GM12864 (cell line): Measurements from ENCODE around the gene PTPRD.

Experiments used
- DNase-seq: peaks from one replicate; pipeline ENCODE4 v3.0.0-alpha.2; 2011; ENCODE audit warnings: low read depth
- H3K4me3 ChIP-seq: 2 replicates; pipeline ENCODE4 v1.5.1; 2011; ENCODE audit warnings: mild to moderate bottlenecking, low read depth, low read length, control low read depth
- CTCF ChIP-seq: IDR thresholded peaks from 2 replicates; pipeline ENCODE4 v1.5.1; 2011; ENCODE audit warnings: low read depth, mild to moderate bottlenecking, moderate library complexity, low read length, control low read depth, inconsistent platforms; ENCODE audit errors: missing control alignments

Gene PTPRD

DNA sequence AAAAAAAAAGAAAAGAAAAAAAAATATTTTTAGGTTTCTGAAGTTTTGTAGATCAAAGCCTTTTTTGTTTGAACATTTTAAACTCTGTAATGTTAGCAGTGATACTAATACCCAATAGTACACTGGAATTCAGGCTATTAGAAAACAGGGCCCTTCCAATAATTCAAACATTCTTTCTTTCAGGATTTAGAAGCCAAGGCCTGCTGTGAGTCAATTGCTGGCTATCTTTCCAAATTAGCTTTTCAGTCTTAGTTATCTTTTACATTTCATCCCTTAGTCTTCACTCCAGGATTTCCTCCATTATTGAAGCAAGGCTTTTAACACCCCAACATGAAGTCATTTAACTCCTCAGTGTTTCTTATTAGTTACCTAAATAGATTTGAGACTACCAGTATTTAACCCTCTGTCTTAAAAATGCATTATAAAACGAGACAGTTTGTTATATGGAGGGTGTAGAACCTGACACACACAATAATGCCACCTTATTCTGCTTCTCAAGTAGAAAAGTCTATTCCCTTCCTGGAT is 1861.3 kb downstream of the PTPRD start:
- H3K4me3 ChIP-seq, result no peak overlapping the region
- TF ChIP-seq CTCF, result no peak

DNA sequence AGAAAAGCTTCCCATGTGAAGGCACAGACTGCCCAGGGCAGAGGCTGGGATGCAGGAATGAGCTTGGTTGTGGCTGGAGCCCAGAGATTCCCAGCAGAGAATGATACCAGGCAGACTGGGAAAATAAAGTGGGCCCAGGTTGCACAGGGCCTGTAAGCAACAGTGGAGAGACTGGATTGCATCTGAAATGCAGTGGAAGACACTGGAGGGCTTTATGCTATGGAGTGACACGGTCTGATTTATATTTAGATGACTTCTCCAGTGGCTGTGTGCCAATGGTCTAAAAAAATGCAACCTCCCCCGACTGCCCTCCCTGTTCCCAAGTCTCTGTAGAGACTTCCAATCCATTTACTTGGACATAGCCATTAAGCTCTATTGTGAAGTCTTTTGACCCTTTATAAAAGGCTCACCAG is 1862.2 kb downstream of the PTPRD start:
- H3K4me3 ChIP-seq, result no peak overlapping the region
- DNase-seq, result no peak

More for the DNA sequence above, 1861.3 kb downstream of the PTPRD start:
- DNase-seq, result no peak

GRCh38 chr9:8745347-8745746 is 1867.5 kb downstream of the PTPRD start:
- no peak for TF ChIP-seq CTCF
- no peak for DNase-seq
- H3K4me3 ChIP-seq, result no peak overlapping the region

More for the DNA sequence above, 1862.2 kb downstream of the PTPRD start:
- TF ChIP-seq CTCF, result no peak

GRCh38 chr9:8738945-8739344 is 1873.9 kb downstream of the PTPRD start:
- no peak for DNase-seq
- no peak overlapping the region for H3K4me3 ChIP-seq
- no peak for TF ChIP-seq CTCF

DNA sequence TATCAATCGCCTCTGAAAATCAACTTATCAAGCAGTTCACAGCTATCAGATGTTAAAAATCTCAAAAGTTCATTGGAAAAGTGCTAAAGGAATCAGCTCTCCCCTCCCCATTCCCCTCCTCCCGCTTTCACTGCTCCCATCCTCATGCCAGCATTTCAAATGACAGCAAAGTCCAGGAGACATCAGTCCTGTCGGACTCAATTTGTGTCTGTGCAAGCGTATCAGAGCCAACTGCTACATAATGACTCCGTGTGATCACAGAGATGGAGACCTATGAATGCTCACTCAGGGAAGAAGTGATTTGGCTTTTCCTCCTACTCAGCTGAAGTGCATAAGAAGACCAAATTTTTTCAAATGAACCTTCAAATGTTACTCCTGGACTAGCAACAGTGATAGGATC is 1876.0 kb downstream of the PTPRD start:
- DNase-seq, result no peak
- H3K4me3 ChIP-seq, result no peak overlapping the region
- TF ChIP-seq CTCF, result no peak

DNA sequence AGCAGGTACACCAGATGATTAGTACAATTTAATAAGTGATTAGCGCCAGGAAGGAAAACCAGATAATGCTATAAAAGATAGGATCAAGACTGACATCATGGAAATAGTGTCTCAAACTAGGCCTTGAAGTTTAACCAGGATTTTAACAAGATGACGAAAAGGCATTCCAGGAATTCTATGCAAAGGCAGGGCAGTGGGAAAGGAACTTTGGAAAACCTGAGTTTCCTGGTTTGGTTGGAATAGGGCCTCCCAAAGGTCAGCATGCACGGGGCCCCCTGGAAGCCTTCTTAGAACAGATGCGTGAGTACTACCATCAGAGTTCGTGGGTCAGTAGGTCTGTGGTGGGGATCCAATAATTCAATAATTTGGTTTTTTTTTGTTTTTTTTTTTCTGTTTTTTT is 1878.0 kb downstream of the PTPRD start:
- H3K4me3 ChIP-seq, result no peak overlapping the region
- TF ChIP-seq CTCF, result no peak
- DNase-seq, result no peak

- no peak for TF ChIP-seq CTCF
- DNase-seq, result no peak
- no peak overlapping the region for H3K4me3 ChIP-seq
Observed at GRCh38 chr9:8733131-8733954, 1879.5 kb downstream of the PTPRD start.
